Measurements from ENCODE around the gene RGS10.

Gene RGS10

DNA sequence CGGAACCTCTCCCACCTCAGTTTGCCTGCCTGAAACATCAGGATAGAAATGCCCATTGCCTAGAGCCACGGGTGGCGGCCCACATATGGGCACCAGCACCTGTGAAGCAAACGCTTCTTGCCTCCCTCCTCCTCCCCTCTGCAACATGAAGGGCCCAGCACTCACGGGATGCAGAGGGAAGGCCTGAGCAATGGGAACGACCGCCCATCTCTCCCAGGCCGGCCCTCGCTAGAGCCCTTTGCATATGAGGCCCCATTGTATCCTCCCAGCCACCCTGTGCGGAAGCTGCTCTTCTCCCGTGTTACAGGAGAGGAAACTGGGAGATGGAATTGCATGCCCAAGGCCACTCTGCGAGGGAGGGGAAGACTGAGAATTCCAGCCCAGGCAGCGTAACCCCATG lies 88.2 kb downstream of the RGS10 start:
- Histone ChIP-seq H3K4me2 (ENCODE audit: low read depth, low read length, poor library complexity, severe bottlenecking) (no peak overlapping the region), H4K20me1 (ENCODE audit: insufficient read depth, low read length, poor library complexity, severe bottlenecking) (no peaks in the 10 kb centered on the region), H2AFZ (ENCODE audit: low read length) (no peak overlapping the region), H3K9ac (ENCODE audit: low read depth, low read length, poor library complexity, severe bottlenecking) (no peak overlapping the region), H3K9me2 (replicated peaks; ENCODE audit: low read depth, low read length) (no peaks in the 10 kb centered on the region), H3K79me2 (ENCODE audit: insufficient read depth, low read length) (no peaks in the 10 kb centered on the region), H3K27me3 (ENCODE audit: insufficient read depth, low read length, poor library complexity, severe bottlenecking) (no peaks in the 10 kb centered on the region), H3K9me3 (ENCODE audit: insufficient read depth, low read depth, low read length) (no peaks in the 10 kb centered on the region), H3F3A (ENCODE audit: low read depth) (no peaks in the 10 kb centered on the region), H3K4me3 (ENCODE audit: low read length, poor library complexity, severe bottlenecking) (no peak overlapping the region), H3K4me1 (ENCODE audit: insufficient read depth, low read length, poor library complexity, severe bottlenecking) (no peaks in the 10 kb centered on the region), H3K36me3 (ENCODE audit: insufficient read depth, low read length) (no peaks in the 10 kb centered on the region; the same call in 1 of the 2 replicates)
- TF ChIP-seq EZH2phosphoT487 (IDR thresholded peaks at IDR 0.05; ENCODE audit: borderline replicate concordance), result no peak
- TF ChIP-seq, protein P1, sequence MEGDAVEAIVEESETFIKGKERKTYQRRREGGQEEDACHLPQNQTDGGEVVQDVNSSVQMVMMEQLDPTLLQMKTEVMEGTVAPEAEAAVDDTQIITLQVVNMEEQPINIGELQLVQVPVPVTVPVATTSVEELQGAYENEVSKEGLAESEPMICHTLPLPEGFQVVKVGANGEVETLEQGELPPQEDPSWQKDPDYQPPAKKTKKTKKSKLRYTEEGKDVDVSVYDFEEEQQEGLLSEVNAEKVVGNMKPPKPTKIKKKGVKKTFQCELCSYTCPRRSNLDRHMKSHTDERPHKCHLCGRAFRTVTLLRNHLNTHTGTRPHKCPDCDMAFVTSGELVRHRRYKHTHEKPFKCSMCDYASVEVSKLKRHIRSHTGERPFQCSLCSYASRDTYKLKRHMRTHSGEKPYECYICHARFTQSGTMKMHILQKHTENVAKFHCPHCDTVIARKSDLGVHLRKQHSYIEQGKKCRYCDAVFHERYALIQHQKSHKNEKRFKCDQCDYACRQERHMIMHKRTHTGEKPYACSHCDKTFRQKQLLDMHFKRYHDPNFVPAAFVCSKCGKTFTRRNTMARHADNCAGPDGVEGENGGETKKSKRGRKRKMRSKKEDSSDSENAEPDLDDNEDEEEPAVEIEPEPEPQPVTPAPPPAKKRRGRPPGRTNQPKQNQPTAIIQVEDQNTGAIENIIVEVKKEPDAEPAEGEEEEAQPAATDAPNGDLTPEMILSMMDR (conservative IDR thresholded peaks at IDR 0.05; ENCODE audit: low read length), result no peak

DNA sequence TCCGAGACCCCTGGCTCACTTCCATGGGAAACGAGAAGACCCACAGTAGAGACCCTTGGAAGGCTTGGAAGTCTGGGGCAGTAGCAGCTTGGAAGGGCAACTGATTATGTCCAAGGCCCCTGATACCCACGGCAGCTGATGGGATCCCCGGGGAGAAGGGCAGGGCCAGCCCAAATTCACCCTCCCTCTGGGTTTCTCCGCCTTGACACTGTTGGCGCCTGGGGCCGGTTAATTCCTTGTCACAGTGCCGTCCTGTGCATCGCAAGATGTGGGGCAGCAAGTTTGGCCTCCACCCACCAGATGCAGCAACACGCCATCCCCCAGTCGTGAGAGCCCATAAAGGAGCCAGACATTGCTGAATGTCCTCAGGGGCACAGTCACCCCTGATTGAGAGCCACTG lies 89.2 kb downstream of the RGS10 start:
- Histone ChIP-seq H3K4me1 (ENCODE audit: insufficient read depth, low read length, poor library complexity, severe bottlenecking) (no peaks in the 10 kb centered on the region), H3K4me2 (ENCODE audit: low read depth, low read length, poor library complexity, severe bottlenecking) (no peak overlapping the region), H3K27me3 (ENCODE audit: insufficient read depth, low read length, poor library complexity, severe bottlenecking) (no peaks in the 10 kb centered on the region)

DNA sequence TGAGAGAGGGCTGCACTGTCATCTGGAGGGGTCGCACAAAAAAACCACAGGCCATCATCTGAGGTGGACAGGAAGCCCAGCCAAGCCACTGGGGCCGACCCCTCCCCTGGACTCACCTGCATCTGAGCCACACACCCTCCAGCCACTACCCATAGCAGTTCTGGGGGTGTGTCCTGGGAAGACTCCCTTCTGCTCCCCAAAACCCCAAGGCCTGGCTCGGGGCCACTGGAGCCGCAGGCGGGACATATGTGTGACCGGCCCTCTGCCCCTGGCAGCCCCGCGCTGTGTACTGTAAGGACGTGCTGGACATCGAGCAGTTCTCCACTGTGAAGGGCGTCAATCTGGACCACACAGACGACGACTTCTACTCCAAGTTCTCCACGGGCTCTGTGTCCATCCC lies 90.1 kb downstream of the RGS10 start:
- H2AFZ ChIP-seq (ENCODE audit: low read length), result no peak overlapping the region
- H3K9ac ChIP-seq (ENCODE audit: low read depth, low read length, poor library complexity, severe bottlenecking), result no peak overlapping the region
- no peak overlapping the region for H3K4me3 ChIP-seq (ENCODE audit: low read length, poor library complexity, severe bottlenecking)
- no peaks in the 10 kb centered on the region for H3K4me1 ChIP-seq (ENCODE audit: insufficient read depth, low read length, poor library complexity, severe bottlenecking)
- H4K20me1 ChIP-seq (ENCODE audit: insufficient read depth, low read length, poor library complexity, severe bottlenecking), result no peaks in the 10 kb centered on the region
- H3F3A ChIP-seq (ENCODE audit: low read depth), result no peaks in the 10 kb centered on the region
- H3K4me2 ChIP-seq (ENCODE audit: low read depth, low read length, poor library complexity, severe bottlenecking), result no peak overlapping the region
- no peaks in the 10 kb centered on the region; the same call in 1 of the 2 replicates for H3K36me3 ChIP-seq (ENCODE audit: insufficient read depth, low read length)
- no peaks in the 10 kb centered on the region for H3K9me2 ChIP-seq (replicated peaks; ENCODE audit: low read depth, low read length)
- TF ChIP-seq, protein P1 (conservative IDR thresholded peaks at IDR 0.05; ENCODE audit: low read length), result no peak
- no peak for TF ChIP-seq EZH2phosphoT487 (IDR thresholded peaks at IDR 0.05; ENCODE audit: borderline replicate concordance)
- H3K27me3 ChIP-seq (ENCODE audit: insufficient read depth, low read length, poor library complexity, severe bottlenecking), result no peaks in the 10 kb centered on the region
- H3K79me2 ChIP-seq (ENCODE audit: insufficient read depth, low read length), result no peaks in the 10 kb centered on the region
- H3K9me3 ChIP-seq (ENCODE audit: insufficient read depth, low read depth, low read length), result no peaks in the 10 kb centered on the region

More for the DNA sequence above, 89.2 kb downstream of the RGS10 start:
- Histone ChIP-seq H3K9me2 (replicated peaks; ENCODE audit: low read depth, low read length) (no peaks in the 10 kb centered on the region), H2AFZ (ENCODE audit: low read length) (no peak overlapping the region), H3K36me3 (ENCODE audit: insufficient read depth, low read length) (no peaks in the 10 kb centered on the region; the same call in 1 of the 2 replicates), H3K9ac (ENCODE audit: low read depth, low read length, poor library complexity, severe bottlenecking) (no peak overlapping the region), H3K9me3 (ENCODE audit: insufficient read depth, low read depth, low read length) (no peaks in the 10 kb centered on the region), H4K20me1 (ENCODE audit: insufficient read depth, low read length, poor library complexity, severe bottlenecking) (no peaks in the 10 kb centered on the region), H3K4me3 (ENCODE audit: low read length, poor library complexity, severe bottlenecking) (no peak overlapping the region), H3K79me2 (ENCODE audit: insufficient read depth, low read length) (no peaks in the 10 kb centered on the region), H3F3A (ENCODE audit: low read depth) (no peaks in the 10 kb centered on the region)
- TF ChIP-seq EZH2phosphoT487 (IDR thresholded peaks at IDR 0.05; ENCODE audit: borderline replicate concordance), result no peak
- TF ChIP-seq, protein P1 (conservative IDR thresholded peaks at IDR 0.05; ENCODE audit: low read length), result no peak
